ENCODE results near the gene ESF1. TPM values are rescaled to one million over a fixed set of nuclear protein-coding genes. Genes with fewer than 3 reads are reported as not detected.

ESF1 gene
- total RNA-seq, 1 experiment from 2014 or later: 14.8 TPM

GRCh38 chr20:13753436-13754036 is 31.2 kb downstream of the ESF1 start:
- ChIA-PET POLR2A (ENCODE audit: unreplicated experiment) (no interaction called here), CTCF (no interaction called here)
- no peaks in the 10 kb centered on the region for H4K20me1 ChIP-seq (ENCODE audit: insufficient read depth)
- H3K4me3 ChIP-seq: no peak overlapping the region
- H3K4me1 ChIP-seq (replicated peaks; ENCODE audit: insufficient read depth): no peaks in the 10 kb centered on the region
- no peaks in the 10 kb centered on the region for H3F3A ChIP-seq (ENCODE audit: insufficient read depth, low read depth)
- intact Hi-C loops (cut with micrococcal nuclease; ENCODE audit: unreplicated experiment): no loop called here
- BruUV-seq (replicated peaks): no TSS peak
- no peaks in the 10 kb centered on the region for H3K9me2 ChIP-seq (ENCODE audit: insufficient read depth)
- H3K79me2 ChIP-seq (ENCODE audit: low read depth): no peaks in the 10 kb centered on the region
- peaks cover 28% of the 10 kb centered on the region; the same call in 1 of the 2 replicates for H3K36me3 ChIP-seq (ENCODE audit: low read depth)
- no peak overlapping the region for H2AFZ ChIP-seq
- H3K4me2 ChIP-seq: no peak overlapping the region
- no peak for DNase-seq
- no peak for TF ChIP-seq EZH2 (IDR thresholded peaks at IDR 0.05; ENCODE audit: low read depth)
- TF ChIP-seq, protein P1, sequence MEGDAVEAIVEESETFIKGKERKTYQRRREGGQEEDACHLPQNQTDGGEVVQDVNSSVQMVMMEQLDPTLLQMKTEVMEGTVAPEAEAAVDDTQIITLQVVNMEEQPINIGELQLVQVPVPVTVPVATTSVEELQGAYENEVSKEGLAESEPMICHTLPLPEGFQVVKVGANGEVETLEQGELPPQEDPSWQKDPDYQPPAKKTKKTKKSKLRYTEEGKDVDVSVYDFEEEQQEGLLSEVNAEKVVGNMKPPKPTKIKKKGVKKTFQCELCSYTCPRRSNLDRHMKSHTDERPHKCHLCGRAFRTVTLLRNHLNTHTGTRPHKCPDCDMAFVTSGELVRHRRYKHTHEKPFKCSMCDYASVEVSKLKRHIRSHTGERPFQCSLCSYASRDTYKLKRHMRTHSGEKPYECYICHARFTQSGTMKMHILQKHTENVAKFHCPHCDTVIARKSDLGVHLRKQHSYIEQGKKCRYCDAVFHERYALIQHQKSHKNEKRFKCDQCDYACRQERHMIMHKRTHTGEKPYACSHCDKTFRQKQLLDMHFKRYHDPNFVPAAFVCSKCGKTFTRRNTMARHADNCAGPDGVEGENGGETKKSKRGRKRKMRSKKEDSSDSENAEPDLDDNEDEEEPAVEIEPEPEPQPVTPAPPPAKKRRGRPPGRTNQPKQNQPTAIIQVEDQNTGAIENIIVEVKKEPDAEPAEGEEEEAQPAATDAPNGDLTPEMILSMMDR (conservative IDR thresholded peaks at IDR 0.05): no peak
- H3K27me3 ChIP-seq (ENCODE audit: insufficient read depth, low read depth): no peaks in the 10 kb centered on the region
- H3K9me3 ChIP-seq (ENCODE audit: insufficient read depth, low read depth): no peaks in the 10 kb centered on the region
- H3K27ac ChIP-seq: no peak overlapping the region

DNA sequence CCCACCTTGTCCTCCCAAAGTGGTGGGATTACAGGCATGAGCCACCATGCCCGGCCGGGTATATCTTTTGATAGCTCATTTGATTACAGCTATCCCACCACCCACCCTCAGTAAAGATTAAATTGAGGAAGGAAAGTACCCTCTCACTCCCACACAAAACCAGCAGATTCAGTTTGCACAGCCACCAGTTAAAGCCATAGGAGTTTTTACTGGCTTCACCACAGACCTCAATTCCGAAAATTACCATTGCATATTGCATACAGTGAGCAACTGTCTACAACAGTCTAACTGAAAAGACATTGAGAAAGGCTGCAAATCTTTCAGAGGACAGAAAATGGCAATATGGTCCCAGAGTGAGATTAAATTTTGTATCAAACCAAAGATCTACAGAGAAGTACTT is 34.9 kb downstream of the ESF1 start:
- H3K9me3 ChIP-seq (ENCODE audit: insufficient read depth, low read depth): no peaks in the 10 kb centered on the region
- H3K36me3 ChIP-seq (ENCODE audit: low read depth): peaks cover 21% of the 10 kb centered on the region; the same call in 1 of the 2 replicates
- H3F3A ChIP-seq (ENCODE audit: insufficient read depth, low read depth): no peaks in the 10 kb centered on the region
- POLR2A ChIA-PET (ENCODE audit: unreplicated experiment): no interaction called here
- H3K79me2 ChIP-seq (ENCODE audit: low read depth): no peaks in the 10 kb centered on the region
- no peaks in the 10 kb centered on the region for H4K20me1 ChIP-seq (ENCODE audit: insufficient read depth)
- no peak overlapping the region for H3K4me3 ChIP-seq
- no TSS peak for BruUV-seq (replicated peaks)
- H3K4me1 ChIP-seq (replicated peaks; ENCODE audit: insufficient read depth): no peaks in the 10 kb centered on the region
- H3K27ac ChIP-seq: no peak overlapping the region
- no peaks in the 10 kb centered on the region for H3K9me2 ChIP-seq (ENCODE audit: insufficient read depth)
- CTCF ChIA-PET: no interaction called here
- intact Hi-C loops (cut with micrococcal nuclease; ENCODE audit: unreplicated experiment): no loop called here
- H3K27me3 ChIP-seq (ENCODE audit: insufficient read depth, low read depth): no peaks in the 10 kb centered on the region
- H2AFZ ChIP-seq: no peak overlapping the region
- DNase-seq: no peak
- TF ChIP-seq EZH2 (IDR thresholded peaks at IDR 0.05; ENCODE audit: low read depth): no peak
- TF ChIP-seq, protein P1 (conservative IDR thresholded peaks at IDR 0.05): no peak
- no peak overlapping the region for H3K4me2 ChIP-seq

GRCh38 chr20:13745784-13746183 is 38.9 kb downstream of the ESF1 start:
- H3K36me3 ChIP-seq (ENCODE audit: low read depth): peaks cover 32% of the 10 kb centered on the region
- ChIA-PET POLR2A (ENCODE audit: unreplicated experiment) (no interaction called here), CTCF (no interaction called here)
- no TSS peak for BruUV-seq (replicated peaks)
- intact Hi-C loops (cut with micrococcal nuclease; ENCODE audit: unreplicated experiment): no loop called here
- no peaks in the 10 kb centered on the region for H3K9me3 ChIP-seq (ENCODE audit: insufficient read depth, low read depth)
- no peak overlapping the region for H3K4me3 ChIP-seq
- no peak overlapping the region for H2AFZ ChIP-seq
- no peaks in the 10 kb centered on the region for H3K27me3 ChIP-seq (ENCODE audit: insufficient read depth, low read depth)
- DNase-seq: no peak
- TF ChIP-seq, protein P1 (conservative IDR thresholded peaks at IDR 0.05): no peak
- no peak for TF ChIP-seq EZH2 (IDR thresholded peaks at IDR 0.05; ENCODE audit: low read depth)
- no peaks in the 10 kb centered on the region for H3F3A ChIP-seq (ENCODE audit: insufficient read depth, low read depth)
- no peaks in the 10 kb centered on the region for H3K4me1 ChIP-seq (replicated peaks; ENCODE audit: insufficient read depth)
- H3K9me2 ChIP-seq (ENCODE audit: insufficient read depth): no peaks in the 10 kb centered on the region
- no peaks in the 10 kb centered on the region for H3K79me2 ChIP-seq (ENCODE audit: low read depth)
- no peak overlapping the region for H3K27ac ChIP-seq
- H4K20me1 ChIP-seq (ENCODE audit: insufficient read depth): no peaks in the 10 kb centered on the region
- H3K4me2 ChIP-seq: no peak overlapping the region
